ENCODE data around the gene GJA3.

The GJA3 gene

DNA sequence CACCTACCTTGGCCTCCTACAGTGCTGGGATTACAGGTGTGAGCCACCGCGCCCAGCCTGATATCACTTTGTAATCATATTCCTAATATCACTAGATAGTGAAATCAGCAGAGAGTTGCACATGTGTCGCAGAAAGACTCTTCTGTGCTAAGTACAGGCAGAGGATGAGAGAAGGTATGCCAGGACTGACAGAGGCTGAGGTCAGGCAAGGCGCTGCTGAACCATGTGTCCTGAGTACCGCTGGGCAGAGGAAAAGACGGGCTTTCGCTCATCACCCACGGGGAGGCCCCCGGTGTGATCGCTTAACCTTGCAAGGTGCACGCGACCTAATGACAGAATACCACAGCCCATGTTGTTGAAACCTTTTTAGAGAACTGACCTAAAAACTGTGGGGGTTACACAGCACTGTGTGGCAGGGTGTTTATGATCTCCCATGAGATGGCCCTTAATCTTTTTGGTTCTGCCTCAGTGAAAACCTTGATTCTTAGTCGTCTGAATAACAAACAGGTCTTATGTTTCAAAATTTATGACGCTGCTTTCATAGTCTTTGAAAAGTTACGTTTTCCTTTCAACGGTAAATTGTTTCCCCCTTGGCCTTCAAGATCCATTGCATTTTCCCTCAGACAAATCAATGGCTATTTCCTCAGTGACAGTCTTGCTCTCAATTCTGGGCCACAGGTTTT is 12.2 kb downstream of the GJA3 start:
- no peak for DNase-seq

DNA sequence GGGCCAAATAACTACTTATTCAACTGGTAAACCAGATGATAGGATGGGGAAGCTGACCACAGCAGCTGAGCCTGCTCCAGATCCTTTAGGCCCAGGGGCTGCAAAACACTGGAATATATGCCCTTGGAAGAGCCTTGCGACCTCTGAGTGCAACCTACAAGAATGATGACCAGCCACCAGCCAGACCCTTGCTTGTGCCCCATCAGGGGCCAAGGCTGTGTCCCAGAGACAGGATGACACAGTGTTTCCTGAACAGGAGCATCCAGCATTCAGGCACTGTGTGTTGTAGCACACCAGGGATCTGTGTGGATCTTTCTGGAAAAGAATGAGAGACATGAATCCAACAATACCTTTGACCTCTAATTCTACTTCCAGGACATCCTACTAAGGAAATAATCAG is 14.5 kb downstream of the GJA3 start:
- no peak for DNase-seq

DNA sequence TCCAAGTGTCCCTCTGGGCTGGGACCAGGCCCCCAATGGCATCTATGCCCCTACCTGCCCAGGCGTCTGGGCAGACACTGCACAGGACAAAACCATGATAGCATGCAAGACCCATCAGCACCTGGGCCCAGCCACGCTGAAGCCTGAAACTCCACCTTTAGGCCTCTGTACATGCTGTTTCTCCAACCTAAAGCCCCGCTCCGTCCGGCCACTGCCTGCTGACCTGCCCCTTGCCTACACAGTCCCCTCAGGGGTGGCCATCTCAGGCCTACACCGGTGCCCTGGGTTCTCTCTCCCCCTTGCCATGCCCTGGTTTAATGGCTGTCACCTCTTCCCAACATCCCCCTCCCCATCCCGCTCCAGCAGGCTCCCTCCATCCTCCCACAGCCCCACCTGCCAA is 15.3 kb downstream of the GJA3 start:
- no peak for DNase-seq

DNA sequence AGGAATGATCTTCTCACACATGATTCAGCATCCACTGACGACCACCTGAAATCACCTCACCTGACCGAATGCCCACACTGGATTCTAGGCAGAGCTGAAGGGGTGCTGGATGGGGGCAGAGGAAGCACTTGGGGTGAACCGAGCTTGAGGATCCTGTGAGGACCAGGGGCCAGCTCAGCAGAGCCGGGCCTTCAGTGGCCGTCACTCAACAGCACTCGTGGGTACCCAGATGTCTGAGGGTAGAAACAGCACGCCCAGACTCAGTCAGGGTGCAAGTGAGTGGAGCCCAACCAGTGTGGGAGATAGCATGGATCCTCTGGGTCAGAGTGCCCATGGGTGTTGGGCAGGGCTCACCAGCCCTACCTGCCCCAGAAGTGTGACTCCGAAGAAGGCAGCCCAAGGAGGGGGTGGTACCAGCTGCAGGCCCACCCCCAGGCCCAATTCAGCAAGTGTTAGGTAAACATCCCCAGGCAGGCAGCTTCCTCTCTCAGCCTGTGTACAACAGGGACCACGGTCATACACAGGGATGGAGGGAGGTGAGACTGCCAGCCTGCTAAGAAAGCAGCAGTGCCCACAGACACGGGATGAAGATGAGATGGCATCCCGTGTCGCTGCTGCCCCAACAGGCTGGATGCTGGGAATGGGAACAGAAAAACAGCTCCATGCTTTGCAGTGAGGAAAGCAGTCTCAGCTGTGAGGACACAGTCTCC is 16.6 kb downstream of the GJA3 start:
- no peak for DNase-seq

DNA sequence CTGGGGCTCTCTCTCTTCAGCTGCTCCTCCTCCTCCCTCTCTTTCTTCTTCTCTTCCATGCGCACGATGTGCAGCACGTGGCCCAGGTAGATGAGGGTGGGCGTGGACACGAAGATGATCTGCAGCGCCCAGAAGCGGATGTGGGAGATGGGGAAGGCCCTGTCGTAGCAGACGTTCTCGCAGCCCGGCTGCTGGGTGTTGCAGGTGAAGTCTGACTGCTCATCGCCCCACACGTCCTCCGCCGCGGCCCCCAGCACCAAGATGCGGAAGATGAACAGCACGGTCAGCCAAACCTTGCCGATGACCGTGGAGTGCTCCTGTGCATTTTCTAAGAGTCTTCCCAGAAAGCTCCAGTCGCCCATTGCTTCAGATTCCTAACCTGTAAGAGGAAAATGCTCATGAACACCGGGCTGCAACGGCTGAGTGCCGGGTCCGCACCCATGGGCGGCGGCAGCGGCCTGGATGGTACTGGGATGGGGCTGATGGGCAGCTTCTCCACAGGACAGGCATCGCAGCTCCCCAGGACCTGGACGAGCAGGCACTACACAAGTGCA is 17.8 kb downstream of the GJA3 start:
- DNase-seq = no peak

DNA sequence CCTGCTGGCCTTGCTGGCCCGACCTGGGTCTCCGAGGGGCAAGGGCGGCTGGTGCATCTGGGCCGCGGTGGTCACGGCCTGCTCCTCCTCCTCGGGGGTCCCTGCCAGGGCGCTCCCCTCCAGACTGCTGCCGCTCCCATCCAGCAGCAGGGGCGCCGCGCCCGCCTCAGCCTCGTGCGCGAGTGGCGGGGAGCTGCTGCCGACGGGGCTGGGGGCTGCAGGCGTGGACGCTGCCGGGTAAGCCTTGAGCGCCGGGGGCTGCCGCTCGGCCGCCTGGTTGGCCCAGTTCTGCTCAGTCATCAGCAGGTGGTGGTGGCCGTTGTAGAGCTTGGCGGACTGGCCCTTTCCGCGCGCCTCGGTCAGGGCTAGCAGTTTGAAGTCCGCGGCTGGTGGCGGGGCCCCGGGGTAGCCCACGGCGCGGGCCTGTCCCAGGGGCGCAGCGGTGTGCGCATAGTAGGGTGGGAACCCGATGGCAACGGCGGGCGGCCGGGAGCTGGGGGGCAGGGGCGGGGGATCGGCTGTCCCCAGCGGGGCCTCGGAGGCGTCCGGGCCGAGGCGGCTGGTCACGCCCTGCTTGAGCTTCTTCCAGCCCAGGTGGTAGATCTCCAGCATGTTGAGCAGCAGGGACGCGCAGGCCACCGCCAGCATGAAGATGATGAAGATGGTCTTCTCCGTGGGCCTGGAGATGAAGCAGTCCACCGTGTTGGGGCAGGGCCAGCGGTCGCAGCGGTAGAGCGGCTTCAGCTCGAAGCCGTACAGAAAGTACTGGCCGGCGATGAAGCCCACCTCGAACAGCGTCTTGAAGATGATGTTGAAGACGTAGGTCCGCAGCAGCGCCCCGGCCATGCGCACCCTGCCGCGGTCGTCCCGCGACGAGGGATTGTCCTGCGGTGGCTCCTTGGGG is 18.6 kb downstream of the GJA3 start:
- DNase-seq = no peak

DNA sequence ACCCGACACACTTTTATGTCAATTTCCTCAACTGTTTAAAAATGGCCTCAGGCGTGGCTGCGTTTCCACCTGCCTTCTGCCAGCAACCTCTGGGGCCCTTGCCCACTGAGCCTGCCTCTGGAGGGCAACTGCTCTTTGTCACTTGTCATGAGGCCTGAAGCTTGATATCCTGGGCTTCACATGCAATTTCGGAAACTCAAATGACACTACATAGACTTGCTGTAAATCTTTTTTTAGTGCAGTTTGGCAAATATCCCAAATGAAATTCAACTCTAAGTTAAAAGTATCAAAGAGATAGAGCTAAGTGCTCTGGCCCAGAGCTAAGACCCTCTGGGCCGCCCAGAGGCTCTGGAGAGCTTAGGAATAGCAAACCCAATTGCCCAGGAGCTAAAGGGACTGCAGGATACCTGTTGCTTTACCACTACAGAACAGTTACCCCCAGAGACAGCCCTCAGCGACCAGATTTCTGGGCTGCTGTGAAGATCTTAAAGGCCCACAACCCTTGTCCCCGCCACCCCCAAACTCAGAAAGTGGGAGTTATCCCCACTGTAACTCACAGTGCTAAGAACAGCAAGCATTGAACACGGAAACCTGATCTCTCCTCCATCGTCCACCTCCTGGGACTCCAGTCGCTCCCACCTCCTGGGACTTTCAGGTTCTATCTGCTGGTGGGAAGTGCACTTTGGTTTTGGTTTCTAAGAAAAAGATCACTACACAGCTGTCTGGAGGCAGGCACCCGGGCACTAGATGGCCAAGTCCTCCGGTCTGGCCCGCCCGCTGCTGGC is 19.4 kb downstream of the GJA3 start:
- DNase-seq = no peak

DNA sequence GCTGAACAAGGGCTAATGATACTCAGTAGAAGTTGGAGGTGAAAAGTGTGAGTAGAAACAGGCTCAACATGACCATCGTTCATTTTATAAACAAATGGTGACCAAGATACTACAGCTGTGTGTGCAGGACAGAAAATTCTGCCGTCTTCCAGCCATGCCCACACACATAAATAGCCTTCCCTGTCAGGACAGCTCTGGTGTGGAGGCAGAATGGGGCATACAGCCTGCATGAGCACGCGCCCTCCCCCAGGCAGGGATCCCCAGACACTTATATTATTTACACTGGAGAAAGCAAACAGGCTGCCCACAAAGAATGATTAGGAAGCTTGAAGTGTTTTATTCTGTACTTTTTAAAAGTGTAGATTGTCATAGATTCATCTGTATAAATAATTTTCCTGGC is 20.4 kb downstream of the GJA3 start:
- DNase-seq = no peak

DNA sequence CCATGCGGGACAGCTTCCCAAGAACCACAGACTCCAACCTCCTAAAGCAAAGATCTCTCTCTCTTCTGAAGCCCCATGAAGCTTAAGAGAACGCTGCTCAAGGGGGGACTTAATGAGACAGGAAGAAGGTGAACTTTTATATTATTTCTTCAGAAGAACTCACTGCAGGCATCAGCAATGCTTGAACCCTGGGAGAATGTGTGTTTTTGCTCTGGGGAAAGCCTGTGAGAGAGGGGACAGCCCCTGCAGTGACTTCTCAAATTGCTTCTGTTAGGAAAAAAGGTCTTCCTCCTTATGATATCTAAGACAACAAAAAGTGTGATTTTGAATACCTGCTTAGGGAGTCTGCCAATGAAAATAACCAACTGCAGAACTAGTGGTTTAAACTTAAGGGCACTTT is 23.0 kb downstream of the GJA3 start:
- no peak for DNase-seq

DNA sequence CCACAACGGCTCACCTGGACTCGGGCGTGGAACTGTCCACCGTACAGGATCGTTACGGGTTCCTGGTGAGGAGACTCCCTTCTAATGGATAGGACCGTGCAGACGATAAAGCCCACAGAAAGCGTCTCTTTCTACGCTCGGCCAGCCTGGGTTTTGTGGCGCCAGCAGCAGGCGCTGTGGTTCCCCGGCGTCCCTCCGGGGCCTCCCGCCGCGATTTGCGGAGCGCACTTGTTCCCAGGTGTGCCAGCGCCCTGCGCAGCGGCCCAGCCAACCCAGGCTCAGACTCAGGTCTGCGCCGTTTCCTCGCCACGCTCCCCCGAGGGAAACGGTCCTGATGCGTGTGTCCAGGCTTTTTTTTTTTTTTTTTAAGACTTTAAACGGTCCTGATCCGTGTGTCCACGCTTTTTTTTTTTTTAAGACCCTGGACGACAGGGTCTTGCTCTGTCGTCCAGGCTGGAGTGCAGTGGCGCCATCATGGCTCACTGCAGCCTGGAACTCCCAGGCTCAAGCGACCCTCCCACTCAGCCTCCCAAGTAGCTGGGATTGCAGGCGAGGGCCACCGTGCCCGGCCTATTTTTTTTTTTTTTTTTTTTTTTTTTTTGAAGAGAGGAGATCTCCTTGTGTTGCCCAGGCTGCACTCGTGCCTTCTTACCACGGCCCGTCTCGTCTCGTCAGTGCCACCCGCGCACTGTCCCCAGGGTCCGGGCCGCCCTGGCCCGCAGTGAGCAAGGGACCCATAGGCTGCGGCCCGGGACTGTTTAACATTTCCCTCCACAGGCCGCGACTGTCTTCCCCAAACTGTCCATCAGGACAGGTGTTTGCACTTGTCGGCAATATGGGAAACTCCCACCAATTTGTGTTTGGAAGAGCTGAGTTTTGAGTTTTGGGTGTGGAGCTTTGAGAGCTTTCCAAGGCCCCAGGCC is 23.8 kb downstream of the GJA3 start:
- no peak for DNase-seq

DNA sequence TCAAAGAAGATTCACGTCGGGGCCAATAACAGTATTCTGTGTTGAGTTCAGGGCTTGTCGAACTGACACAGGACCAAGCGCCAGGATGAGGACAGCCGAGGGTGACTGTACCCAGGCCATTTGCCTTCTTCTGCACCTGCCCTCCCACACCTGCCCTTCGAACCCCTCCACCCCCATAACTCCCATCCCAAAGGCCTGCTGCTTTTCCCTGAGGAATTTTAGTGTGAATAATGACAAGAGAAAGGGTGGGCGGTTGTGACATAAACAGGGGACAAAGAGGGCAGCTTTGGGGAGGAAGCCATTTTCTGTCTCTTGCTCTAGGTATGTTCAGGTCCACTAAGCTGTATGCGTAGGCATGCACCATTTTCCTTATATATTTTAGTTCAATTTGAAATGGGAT is 26.1 kb downstream of the GJA3 start:
- no peak for DNase-seq

DNA sequence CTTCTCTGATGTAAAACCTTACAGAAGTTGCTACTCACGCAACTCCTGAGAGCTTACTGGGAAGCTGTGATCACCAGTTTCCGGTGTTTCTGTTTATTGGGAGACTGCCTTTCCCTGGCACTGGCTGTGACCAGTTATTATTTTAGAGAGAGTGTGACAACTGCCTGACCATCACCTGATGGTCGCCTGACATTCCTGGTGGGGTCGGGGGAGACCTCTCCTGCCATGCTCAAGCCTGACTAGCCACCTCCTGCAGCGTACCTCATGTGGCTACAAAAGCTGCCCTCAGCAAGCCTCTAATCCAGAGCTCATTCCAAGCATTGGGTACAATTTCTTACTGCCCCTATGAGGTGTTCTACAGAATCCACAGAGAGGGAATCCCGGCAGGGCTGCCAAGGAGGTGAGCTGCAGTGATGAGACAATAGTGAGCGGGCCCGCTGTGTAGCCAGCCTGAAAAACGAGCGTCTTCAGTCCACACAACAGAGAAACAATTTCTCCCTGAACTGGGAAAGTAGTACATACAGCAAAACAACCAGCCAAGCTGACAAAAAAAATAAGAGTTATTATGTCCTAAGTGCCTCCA is 28.7 kb downstream of the GJA3 start:
- no peak for DNase-seq

DNA sequence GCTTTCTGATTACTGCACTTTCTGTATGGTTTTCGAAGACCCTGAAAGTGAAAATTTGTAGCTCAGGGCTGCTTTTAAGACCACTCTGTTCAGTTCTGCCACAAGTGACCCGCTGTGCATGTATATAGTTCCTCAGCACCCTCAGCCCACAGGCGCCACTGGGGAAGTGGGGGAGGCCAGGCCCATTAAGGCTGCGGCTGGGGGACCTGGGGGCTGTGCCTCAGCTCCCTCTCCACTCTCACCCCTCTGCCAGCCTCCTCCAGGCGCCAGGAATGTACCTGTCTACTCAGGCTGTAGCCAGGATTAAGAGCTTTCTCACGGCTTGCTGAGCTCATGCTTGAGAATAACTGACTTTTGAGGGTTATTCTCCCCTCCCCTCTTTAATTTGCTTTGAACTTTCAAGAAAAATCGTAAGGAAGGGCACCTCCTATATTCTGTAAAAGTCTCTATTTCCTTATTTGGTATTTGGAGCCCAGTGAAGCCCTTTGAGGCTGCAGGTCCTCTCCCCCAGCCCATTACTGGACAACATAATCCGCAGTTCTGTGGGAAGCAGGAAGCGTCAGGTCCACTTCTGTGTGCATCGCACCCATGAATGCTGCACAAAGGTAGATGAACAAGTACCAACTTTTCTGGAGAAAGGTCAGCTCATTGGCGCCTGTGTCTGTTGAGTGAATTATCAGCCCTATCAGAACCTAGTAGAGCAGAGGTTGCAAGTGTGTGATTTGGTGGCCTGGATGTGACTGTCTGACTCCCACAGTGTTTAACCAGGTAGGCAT is 29.6 kb downstream of the GJA3 start:
- DNase-seq = no peak

DNA sequence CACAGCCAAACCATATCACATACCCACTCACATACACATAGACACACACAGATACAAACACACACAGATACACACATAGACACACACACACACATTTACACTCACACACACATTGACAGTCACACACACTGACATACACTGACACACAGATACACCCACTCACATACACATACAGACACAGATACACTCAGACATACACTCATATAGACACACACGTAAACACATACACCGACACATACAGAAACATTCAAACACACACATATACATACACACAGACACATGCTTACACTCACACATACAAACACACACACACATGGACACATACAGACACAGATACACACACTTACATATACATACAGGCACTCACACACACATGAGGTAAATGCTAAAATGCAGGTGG is 30.2 kb downstream of the GJA3 start:
- DNase-seq = no peak

DNA sequence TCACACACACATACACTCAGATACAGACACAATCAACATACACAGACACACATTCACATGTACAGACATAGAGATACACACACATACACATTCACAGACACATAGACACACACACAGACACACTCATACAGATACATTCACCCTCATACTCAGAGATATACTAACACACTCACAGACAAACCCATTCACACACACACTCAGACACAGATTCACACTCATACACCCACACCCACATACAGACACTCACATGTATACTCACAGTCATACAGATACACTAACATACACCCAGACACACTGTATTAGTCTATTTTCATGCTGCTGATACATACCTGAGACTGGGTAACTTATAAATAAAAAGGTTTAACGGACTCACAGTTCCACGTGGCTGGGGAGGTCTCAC is 30.8 kb downstream of the GJA3 start:
- no peak for DNase-seq

DNA sequence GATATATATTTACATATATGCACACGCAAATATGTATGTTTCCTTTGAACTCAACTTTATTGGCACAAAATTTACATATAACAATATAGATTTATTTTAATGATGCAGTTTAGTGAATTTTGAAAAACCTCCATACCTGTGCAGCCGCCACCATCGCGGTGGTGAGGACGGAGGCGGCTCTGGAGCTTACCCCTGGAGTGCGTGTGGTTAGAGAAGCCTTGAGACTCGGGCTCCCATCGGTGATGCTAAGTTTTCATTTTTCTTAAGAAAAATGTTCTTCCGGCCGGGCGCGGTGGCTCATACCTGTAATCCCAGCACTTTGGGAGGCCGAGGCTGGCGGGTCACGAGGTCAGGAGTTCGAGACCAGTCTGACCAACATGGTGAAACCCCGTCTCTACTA is 31.8 kb downstream of the GJA3 start:
- no peak for DNase-seq

DNA sequence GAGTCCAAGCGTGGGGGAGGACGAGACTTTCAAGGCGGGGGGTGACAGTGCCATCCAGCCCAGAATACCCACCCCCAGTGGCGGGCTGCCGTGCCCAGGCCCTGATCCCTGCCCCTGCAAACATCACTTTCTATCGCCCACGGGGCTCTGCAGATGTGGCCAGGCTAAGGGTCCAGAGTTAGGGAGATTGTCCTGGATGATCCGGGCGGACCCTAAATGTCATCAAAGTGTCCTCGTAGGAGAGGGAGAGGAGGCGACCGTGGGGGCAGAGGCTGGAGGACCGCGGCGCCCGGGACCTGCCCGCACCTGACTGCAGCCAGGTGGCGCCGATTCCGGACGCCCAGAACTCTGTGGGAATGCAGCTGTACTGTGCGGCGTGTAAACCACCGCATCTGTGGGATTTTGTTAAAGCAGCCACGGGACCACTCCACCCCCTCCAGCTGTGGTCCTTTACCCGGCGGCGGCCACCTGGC is 32.4 kb downstream of the GJA3 start:
- DNase-seq = no peak

DNA sequence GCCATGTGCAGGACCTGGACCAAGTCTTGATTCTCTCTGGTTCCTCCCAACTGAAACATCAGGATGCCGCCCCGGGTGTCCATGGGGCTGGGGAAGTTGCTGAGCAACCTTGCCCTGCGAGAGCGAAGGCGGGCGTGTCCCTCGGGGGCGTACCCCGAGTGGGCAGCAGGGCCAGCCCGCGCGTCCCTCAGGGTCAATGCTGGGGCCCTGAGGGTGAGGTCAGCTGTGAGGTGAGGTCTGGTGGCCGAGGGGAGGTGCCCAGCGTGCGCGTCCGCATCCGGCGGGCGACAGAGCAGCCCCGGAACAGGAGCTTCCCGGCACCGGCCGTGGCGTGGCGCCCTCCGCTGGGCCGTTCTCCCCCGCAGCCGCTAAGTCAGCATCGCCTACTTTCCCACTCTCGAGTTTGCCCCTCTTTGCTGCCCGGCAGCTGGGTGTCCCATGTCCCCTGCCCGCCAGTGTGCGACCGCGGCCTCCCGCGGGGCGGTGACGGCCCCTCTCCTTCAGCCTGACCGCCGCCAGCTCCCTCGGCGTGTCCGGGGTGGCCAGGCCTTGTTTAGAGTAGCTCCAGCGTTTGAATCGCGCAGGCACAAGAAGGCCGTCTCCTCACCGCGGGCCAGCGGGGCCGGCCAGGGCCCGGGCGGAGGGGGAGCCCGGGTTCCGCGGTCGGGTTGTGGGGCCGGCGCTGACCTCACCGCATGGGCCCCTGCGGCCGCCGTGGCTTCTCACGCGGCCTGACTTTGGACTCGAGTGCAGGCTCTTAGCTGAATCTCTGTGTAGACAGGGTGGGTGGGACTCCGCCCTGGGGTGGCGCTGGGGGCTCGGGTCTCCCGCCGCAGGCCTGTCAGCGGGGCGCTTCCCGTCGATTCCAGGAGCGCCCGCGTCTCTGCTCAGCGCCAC is 33.0 kb downstream of the GJA3 start:
- DNase-seq = no peak

DNA sequence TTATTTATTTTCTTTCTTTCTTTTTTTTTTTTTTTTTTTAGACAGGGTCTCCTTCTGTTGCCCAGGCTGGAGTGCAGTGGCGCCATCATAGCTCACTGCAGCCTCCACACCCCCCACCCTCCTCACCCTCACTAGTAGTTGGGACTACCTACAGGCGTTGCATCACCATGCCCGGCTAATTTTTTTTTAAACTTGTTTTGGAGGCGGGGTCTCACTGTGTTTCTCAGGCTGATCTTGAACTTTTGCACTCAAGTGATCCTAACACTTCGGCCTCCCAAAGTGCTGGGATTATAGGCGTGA is 33.6 kb downstream of the GJA3 start:
- DNase-seq = no peak

Data from NCI-H446 treated with DMSO at 0.1 percent for 48 hours (cell line).